Gastroesophageal sphincter (tissue), 4 donors: ENCODE results near the gene CHST11. TPM values are rescaled to one million over a fixed set of nuclear protein-coding genes. Genes with fewer than 3 reads are reported as not detected.

Experiments used
- ATAC-seq: fragments of 150-250 bp; one replicate; pipeline ENCODE4 v1.9.1; 2016; ENCODE audit warnings: mild to moderate bottlenecking, moderate library complexity
- H3K27ac ChIP-seq, 4 donors: fragments of 200-600 bp; sonication (generic) in 3 of 4; 1 replicate in 3 of 4; 2 replicates in 1 of 4; pipeline ENCODE4 v1.5.1; 2016 to 2019
- H3K27me3 ChIP-seq: fragments of 200-600 bp; sonication (generic); one replicate; pipeline ENCODE4 v1.5.1; 2019
- H3K36me3 ChIP-seq, 2 donors: fragments of 200-600 bp; sonication (generic); one replicate each; pipeline ENCODE4 v1.5.1; 2019; ENCODE audit warnings: control low read depth in 1 of 2
- H3K4me1 ChIP-seq, 3 donors: fragments of 200-600 bp; sonication (generic); 1 replicate in 2 of 3; 2 replicates in 1 of 3; pipeline ENCODE4 v1.5.1; 2016 to 2019; ENCODE audit warnings: control low read depth in 2 of 3
- H3K4me3 ChIP-seq, 2 donors: fragments of 200-600 bp; sonication (generic); one replicate each; pipeline ENCODE4 v1.5.1; 2019; ENCODE audit warnings: mild to moderate bottlenecking in 1 of 2, moderate library complexity in 1 of 2
- H3K9me3 ChIP-seq, 3 donors: fragments of 200-600 bp; sonication (generic); one replicate each; pipeline ENCODE4 v1.5.1; 2017 to 2019; ENCODE audit warnings: control low read depth in 2 of 3
- CTCF ChIP-seq, 4 experiments: fragments of 200-600 bp in 2 of 4; fragments of 450-650 bp in 2 of 4; sonication (generic) in 1 of 4; IDR thresholded peaks; one replicate each; pipeline ENCODE4 v1.5.1; 2017 to 2019; ENCODE audit warnings: antibody characterized with exemption in 4 of 4, mild to moderate bottlenecking in 2 of 4, moderate library complexity in 2 of 4
- EP300 ChIP-seq: sonication (generic); formaldehyde crosslinking; IDR thresholded peaks from one replicate; pipeline ENCODE4 v1.6.1; 2017; ENCODE audit warnings: antibody characterized with exemption, mild to moderate bottlenecking
- POLR2A ChIP-seq, 2 donors: fragments of 450-650 bp; IDR thresholded peaks; one replicate each; pipeline ENCODE4 v1.6.1; 2017; ENCODE audit warnings: antibody characterized with exemption in 2 of 2, mild to moderate bottlenecking in 2 of 2, moderate library complexity in 1 of 2
- POLR2AphosphoS5 ChIP-seq: sonication (generic); formaldehyde crosslinking; IDR thresholded peaks from one replicate; pipeline ENCODE4 v1.6.1; 2017; ENCODE audit warnings: antibody characterized with exemption
- WGBS, 2 donors: methylation state at CpG; one replicate each; pipeline ENCODE4 v1.1.5; 2018; ENCODE audit warnings: low coverage in 1 of 2; 5-methylcytosine and 5-hydroxymethylcytosine counted together
- total RNA-seq, 4 donors: library from RNA; depleted of rRNA; stranded (reverse); fragments of >200 nt; gene quantifications; one replicate each; pipeline ENCODE4 v1.1.0, GENCODE V29; 2016

Gene CHST11
- total RNA-seq, 4 donors from 2014 or later: 4.3 to 15.6 (median 11.0) TPM

DNA sequence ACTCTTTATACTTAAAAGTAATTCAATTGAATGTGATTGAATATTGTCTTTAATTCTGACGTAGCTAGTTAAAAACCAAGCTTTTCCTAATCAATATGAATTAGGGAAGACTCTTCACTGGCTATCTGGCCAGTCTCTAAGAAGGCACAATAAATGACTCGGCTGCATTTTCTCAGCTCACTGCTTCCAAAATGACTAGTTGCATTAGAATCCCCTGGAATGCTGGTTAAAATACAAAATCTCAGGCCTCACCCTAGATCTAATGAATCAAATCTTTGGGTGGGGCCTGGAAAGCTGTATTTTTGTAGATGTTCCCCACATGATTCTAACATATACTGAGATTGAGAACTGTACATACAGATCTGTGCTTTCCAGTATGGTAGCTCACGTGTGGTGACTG is 242.1 kb downstream of the CHST11 start:
- Histone ChIP-seq H3K4me3 (no peak overlapping the region), H3K27me3 (no peaks in the 10 kb centered on the region), H3K9me3 (no peaks in the 10 kb centered on the region), H3K4me1 (peaks cover 0 to 21% (median 7%) of the 10 kb centered on the region in 3 donors), H3K27ac (no peak overlapping the region), H3K36me3 (no peaks in the 10 kb centered on the region)
- WGBS, 2 donors: 62 to 72% methylated on average over 3 of the region's 3 CpGs
- TF ChIP-seq CTCF (IDR thresholded peaks at IDR 0.05) (no peak), EP300 (no peak), POLR2A (IDR thresholded peaks at IDR 0.05) (no peak), POLR2AphosphoS5 (no peak)
- ATAC-seq: no peak

DNA sequence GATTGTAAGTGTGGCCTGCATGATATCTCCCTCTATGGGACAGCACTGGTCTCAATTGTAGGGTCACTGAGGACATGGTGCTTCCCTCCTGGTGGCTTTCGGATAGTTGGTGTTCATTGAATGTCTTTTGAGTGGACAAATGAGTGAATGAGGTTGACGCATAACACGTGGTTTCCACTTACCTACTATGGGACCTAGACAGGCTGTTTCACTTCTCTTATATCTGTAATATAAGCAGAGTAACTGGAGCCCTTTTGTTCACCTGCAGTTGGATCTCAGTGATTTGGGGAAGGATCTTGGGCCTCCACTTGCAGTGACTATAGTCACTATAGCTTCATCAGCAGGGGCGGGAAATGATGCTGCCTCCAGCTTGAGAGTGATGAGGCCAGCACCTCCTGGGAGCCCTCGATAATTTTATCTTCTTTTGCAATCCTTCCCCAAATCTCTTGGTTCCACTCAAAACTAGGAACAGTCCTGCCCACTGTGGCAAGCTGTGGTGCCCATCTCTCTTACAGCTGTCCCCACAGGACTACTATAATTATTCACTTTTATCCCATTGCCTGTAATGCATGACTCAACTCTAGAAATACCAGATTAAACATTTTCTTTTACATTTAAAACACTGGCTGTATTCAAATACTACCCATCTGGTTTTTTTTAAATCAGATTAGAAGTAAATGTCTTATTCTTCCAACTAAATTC is 242.9 kb downstream of the CHST11 start:
- TF ChIP-seq POLR2AphosphoS5: no peak
- Histone ChIP-seq H3K4me3 (no peak overlapping the region), H3K4me1 (peaks cover 0 to 14% (median 7%) of the 10 kb centered on the region in 3 donors), H3K27me3 (no peaks in the 10 kb centered on the region), H3K9me3 (no peaks in the 10 kb centered on the region), H3K27ac (no peak overlapping the region), H3K36me3 (no peaks in the 10 kb centered on the region)
- no peak for ATAC-seq
- 95 to 100% methylated on average over 3 to 5 of the region's 5 CpGs for WGBS, 2 donors

DNA sequence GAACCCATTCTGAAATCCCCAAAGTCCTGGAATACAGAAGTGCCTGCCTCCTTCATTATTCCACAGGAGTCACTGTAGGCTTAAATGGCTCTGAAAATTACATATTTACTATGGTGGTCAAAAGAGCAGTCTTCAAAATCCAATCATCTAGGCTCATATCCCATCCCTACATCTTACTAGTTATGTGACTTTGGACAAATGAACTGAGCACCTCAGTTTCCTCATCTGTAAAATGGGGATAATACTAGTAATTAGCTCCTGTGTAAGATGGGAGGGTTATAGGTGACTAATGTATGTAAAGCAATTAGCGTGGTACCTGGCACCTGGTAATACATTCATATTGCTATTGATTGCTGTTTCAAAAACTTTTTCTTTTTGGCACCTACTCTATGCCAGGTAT is 243.6 kb downstream of the CHST11 start:
- no peak for ATAC-seq
- H3K36me3 ChIP-seq: no peaks in the 10 kb centered on the region
- H3K27ac ChIP-seq: no peak overlapping the region
- TF ChIP-seq EP300 (no peak), POLR2A (IDR thresholded peaks at IDR 0.05) (no peak), CTCF (IDR thresholded peaks at IDR 0.05) (no peak), POLR2AphosphoS5 (no peak)
- no peaks in the 10 kb centered on the region for H3K9me3 ChIP-seq
- peaks cover 0 to 8% (median 7%) of the 10 kb centered on the region in 3 donors for H3K4me1 ChIP-seq
- 100% methylated on average over 1 of the region's 1 CpG for WGBS, 2 donors
- no peaks in the 10 kb centered on the region for H3K27me3 ChIP-seq
- H3K4me3 ChIP-seq: no peak overlapping the region

DNA sequence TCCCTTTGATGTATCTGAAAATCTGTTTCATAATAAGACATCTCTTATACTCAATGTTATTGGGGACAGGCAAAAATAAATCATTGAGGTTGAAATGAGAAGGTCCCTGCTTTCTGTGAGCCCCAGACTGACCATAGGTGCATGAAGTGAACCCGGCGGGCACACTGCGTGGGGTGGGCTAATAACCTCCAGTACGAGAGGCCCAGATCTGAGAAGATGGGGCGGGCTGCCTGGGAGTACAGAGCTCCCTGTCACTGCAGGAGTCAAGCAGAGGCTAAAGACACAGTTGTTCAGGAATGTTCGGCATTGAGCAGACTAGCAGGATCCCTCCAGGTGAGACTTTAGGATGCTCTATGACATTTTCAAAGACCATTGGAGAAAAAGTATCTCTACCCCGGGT is 244.6 kb downstream of the CHST11 start:
- Histone ChIP-seq H3K4me1 (no peaks in the 10 kb centered on the region), H3K9me3 (no peaks in the 10 kb centered on the region), H3K4me3 (no peak overlapping the region), H3K27me3 (no peaks in the 10 kb centered on the region), H3K27ac (no peak overlapping the region), H3K36me3 (no peaks in the 10 kb centered on the region)
- TF ChIP-seq CTCF (IDR thresholded peaks at IDR 0.05) (no peak), POLR2A (IDR thresholded peaks at IDR 0.05) (no peak), EP300 (no peak), POLR2AphosphoS5 (no peak)
- no peak for ATAC-seq
- WGBS, 2 donors: 86% methylated on average over 7 of the region's 7 CpGs; no CpG with 5 or more reads in 1 of the 2 donors

- no peaks in the 10 kb centered on the region for H3K9me3 ChIP-seq
- no peaks in the 10 kb centered on the region for H3K27me3 ChIP-seq
- H3K36me3 ChIP-seq: no peaks in the 10 kb centered on the region
- 82 to 100% methylated on average over 3 of the region's 3 CpGs for WGBS, 2 donors
- H3K4me3 ChIP-seq: no peak overlapping the region
- no peaks in the 10 kb centered on the region for H3K4me1 ChIP-seq
- no peak overlapping the region for H3K27ac ChIP-seq
- no peak for ATAC-seq
- TF ChIP-seq POLR2AphosphoS5 (no peak), POLR2A (IDR thresholded peaks at IDR 0.05) (no peak), EP300 (no peak), CTCF (IDR thresholded peaks at IDR 0.05) (no peak)
Measured at GRCh38 chr12:104701756-104702155, 245.0 kb downstream of the CHST11 start.
